Stimulated activated CD4-positive, alpha-beta T cell treated with anti-CD3 and anti-CD28 coated beads, Interleukin-2, amount 100 ng/mL, for 48 hours (primary cell): ENCODE measurements around the gene POLR2M.

Source experiments
- DNase-seq, 2 donors: peaks; one replicate each; pipeline ENCODE4 v3.0.0-alpha.2; 2020

POLR2M gene

DNA sequence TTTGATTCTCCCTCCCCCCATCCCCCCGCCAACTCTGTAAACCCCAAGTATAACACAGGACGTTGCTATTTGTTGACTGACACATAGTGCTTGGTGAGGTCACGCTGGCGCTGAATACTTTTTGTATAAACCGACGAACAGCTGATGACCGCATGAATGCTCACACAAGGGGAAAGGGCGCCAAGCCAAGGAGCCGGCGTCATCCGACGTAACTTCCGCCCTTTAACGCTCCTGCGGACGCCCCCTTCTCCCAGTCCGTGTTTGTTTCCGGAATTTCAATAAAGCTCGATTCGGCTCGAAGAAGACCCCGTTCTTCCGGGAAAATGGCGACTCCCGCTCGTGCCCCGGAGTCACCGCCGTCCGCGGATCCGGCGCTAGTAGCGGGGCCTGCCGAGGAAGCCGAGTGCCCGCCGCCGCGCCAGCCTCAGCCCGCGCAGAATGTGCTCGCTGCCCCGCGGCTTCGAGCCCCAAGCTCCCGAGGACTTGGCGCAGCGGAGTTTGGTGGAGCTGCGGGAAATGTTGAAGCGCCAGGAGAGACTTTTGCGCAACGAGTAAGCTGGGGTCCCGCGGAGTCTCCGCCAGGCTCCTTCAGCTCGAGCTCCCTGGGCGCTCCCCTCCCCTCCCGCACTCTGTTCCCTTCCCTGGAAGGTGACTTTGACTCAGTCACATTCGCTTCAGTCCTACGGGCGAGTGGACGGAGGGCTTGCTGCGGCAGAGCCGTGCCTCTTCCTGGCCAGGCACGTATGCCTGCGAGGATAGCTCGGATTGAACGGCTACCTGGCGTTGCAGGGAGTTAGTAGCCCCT is at the start of gene POLR2M:
Gene POLR2M, plus strand, starts transcription at position 310 of the 805 bp plus-strand sequence. Its CDS starts 129 bp downstream, at position 439.
- DNase-seq: peak; percentile 78 to 80

DNA sequence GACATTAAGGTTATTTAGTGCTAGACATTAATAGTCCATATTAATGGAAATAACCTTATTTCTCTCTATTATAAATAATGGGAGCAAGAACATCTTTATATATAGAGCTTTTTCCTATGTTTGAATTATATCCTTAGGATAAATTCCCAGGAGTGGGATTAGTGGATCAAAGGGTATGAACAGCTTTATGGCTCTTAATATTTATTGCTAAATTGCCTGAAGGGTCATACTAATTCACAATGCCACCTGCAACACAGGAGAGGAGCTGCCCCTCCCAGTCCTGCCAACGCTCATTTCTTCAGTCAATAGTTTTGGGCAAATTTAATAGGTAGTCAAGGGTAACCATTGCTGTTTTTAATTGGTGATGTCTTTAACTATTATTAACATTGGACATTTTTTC is 48.9 kb upstream of the POLR2M start:
- no peak for DNase-seq

DNA sequence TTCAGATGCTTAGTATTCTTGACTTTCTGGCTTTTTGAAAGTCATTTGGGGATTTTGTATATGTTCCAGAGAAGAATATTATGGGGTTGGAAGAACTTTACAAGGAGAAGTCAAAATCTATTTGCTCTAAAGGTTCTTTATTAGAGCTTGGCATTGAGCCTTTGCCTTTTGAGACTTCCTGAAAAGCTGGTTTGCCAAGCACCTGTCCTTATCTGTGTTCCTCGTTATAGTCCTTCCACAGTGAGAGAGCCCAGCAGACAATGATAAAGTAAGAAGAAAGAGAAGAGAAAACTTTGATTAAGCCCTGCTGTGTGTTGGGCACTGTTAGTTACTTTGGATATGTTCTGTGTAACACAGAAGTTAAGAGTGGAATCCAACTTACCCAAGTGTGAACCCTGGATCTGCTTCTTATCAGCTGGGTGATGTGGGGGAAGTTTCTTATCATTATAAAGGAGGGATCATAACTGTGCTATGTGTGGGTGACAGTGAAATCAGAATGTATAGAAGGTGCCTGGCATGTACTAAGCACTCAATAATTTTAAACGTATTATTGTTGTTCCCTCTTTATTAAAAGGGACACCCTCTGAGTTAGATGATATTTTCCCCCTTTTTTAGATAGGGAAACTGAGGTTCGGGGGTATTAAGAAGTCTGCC is 44.3 kb upstream of the POLR2M start:
- no peak for DNase-seq

DNA sequence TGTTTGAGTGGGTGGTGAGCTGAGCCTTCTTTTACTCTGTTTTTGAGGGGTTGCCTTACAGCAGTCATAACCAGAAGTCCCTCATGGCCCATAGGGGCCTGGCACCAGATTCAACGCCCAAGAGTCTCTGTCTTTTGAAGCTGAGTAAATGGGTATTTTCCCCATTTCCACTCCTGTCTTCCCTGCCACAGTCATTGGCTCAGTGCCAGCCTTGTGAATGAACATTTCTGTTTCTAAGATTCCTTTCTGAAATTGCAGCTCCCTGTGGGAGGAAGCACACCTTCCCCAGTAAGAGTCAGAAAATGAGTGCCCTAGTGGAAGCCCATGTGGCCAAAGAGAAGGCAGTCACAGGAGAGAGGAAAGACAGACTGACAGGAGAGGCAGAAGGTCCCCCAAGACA is 43.7 kb upstream of the POLR2M start:
- no peak for DNase-seq

DNA sequence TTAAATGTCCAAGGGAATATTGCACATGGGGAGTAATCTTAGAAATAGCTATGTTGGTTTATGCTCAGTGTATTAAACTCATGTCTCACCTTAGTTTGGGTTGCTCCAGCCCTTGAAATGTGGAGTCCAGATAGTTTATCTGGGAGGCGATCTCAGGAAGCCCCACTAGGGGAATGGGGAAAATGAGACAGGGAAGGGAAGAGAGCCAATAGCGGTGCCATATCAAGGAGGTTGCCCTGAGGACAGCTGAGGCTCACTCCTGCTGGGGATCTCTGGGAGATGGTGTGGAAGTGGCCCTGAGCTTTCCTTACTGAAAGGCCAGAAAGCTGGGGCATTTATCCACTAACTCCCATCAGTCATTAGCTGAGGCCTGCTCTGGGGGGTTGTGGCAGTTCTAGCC is 43.3 kb upstream of the POLR2M start:
- no peak for DNase-seq

DNA sequence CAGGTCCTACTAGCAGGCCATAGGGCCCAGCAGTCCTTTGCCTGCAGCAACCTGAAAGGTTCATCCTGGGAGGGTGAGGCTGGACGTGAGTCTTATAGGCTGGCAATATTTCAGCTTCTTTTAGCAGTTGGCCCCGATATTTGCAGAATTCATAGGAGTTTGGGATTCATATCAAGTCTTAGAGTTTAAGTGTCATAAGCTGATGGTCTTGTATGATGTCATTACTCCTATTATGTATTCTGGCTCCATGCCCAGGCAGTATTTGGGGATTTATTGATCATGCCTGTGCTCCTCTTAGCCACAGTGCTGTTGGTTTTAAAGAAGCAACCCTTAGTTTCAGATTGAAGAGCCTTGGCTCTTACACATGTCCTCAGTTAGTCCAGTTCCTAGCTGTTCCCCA is 41.3 kb upstream of the POLR2M start:
- no peak for DNase-seq

DNA sequence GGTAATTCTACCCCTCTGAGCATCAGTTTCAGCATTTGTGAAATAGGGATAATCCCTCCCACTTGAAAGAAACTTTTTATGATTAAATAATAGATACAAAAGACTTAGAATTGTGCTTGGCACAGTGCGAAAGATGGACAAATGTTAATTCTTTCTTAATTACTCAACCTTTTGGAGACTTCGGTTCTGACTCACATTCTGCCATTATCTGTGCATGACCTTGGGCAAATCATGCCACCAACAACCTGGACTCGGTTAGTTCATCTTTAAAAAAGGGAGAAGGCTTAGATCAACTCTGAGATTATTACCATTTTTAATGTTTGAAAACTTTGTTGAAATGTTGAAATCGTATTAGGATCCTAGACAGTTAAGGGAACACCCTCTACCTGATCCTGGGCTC is 40.6 kb upstream of the POLR2M start:
- no peak for DNase-seq

DNA sequence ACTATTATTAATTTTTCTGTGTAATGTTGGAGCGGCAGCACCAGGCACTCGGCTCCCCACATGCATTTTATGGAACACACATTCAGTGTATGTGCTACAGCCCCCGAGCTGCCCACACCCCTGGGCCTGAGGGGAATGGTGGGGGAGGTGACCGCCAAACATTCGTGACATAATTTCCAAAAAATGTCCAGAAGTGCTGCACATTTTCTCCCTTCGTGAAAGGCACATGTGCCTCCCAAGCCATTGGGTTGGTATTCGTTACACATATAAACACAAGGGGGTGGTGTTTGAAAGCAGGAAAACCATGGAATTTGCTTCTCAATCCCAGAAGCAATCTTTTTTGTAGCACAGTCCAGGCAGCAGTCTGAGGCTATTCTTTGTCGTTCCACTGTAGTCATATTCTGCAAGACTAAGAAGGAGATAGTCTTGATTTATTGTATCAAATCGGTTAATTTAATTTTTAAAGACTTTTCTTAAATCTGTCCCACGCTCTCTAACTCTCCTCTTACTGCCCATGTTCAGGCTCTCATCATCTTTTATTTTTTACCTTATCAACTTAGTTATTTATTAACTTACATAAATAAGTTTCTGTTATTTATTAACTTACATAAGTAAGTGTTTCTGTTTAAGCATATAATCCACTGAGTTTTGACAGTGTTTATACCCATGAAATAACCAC is 39.2 kb upstream of the POLR2M start:
- no peak for DNase-seq

DNA sequence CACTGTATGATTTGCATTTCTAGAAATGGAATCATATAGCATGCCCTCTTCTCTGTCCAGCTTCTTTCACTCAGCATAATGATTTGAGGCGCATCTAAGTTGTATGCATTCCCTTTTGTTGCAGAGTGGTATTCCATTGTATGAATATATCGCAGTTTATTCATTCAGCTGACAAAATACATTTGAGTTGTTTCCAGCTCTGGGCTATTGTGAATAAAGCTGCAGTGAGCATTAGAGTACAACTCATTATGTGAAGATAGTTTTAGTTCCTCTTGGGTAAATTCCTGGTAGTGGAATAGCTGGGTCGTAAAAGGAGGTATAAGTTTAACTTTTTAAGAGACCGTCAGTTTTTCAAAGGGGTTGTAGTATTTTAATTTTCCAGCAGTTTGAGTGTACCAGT is 38.5 kb upstream of the POLR2M start:
- no peak for DNase-seq

DNA sequence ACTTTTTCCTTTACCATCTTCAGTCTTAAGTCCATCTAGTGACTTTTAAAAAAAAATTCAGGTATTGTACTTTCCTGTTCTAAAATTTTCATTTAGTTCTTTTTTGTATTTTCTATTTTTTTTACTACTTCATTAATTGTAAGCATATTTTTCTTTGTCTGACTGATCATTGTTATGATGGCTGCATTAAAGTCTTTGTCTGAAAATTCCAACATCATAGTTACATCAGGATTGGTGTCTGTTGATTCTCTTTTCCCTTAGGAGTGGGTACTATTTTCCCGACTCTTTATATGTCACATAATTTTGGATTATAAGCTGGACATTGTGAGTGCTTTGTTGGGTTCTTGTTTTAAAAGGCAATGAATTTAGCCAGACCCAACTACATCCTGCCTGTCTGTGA is 34.9 kb upstream of the POLR2M start:
- no peak for DNase-seq

DNA sequence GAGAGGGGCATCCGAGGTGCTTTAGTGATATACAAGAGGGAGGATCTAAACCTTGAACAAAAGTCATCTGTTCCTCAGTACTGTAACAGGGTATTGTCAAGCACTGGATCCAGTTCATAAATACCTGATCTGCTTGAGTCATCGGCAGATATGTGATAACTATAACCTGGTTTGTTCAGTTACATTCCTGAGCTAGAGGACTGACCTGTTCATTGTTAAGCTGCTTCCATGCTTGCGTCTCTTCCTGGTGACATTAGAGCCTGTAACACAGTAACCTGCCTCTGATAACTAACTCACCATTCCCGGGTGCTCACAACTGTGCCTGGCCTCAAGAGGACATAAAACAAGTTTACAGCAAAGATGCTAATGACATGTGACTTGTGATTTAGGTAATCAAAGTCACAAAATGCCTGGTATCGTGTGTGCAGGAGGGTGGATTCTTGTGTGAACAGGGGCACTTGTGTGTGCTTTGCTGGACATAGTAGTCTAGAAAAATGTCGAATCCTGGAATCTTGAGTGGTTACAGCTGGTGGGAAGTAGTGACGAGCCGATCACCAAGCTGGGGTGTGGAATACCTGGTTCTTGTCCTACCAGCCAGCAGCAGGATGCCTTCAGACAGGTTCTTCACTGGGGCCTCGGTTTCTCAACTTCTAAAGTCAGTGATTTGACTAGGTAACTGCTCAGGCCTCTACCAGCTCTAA is 30.9 kb upstream of the POLR2M start:
- DNase-seq: no peak

DNA sequence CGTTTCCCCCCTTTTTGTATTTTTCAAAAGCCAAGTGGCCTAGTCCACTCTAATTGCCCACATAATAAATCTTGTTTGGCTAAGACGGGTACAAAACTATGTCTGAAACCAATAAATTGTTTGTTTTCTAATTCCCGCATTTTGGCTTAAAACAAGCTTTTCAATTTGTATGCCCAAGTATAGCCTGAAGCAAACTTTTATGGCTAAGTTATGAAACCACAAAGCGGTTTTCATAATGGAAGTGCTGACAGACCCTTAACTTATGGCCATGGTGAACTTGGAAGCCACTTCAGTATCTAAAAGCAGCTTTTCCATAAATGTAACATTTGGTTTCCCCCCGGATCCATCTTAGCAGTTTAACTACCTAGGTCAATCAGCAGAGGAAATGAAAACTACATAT is 29.9 kb upstream of the POLR2M start:
- no peak for DNase-seq

DNA sequence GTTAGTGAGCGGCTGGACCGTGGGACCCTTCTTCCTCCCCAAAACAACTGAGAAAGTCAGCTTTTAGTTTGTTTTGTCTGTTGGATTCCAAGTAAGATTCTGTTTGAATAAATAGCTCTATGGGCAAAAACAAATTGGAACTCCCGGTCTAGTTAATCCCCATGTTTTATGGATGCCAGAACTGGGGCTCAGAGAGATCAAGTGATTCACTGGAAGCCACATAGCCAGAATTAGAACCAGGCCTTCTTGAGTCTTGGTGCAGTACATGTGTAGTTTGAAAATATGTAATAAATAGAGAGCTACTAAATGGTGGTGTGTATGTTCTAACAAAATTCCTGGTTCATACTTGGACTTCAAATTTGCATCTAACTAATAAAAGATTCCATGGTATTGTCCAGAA is 29.3 kb upstream of the POLR2M start:
- DNase-seq: no peak

DNA sequence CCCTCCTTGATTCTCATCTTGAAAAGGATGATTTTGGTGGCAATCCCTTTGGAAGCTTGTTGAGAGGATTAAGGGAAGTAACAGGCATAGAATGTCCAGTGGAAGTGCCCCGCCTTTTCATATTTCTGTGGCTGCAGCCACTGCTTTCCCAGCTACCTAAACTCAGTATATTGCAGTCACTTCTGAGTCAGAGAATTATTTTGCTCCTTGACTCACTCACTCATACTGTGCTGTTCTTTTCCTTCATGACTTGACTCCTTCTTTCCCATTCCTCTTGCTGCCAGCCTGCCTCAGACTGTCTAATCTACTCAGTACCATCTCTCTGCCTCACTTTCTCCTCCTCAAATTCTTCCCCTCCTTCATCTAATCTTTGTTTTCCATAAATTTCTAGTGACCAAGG is 26.5 kb upstream of the POLR2M start:
- no peak for DNase-seq

DNA sequence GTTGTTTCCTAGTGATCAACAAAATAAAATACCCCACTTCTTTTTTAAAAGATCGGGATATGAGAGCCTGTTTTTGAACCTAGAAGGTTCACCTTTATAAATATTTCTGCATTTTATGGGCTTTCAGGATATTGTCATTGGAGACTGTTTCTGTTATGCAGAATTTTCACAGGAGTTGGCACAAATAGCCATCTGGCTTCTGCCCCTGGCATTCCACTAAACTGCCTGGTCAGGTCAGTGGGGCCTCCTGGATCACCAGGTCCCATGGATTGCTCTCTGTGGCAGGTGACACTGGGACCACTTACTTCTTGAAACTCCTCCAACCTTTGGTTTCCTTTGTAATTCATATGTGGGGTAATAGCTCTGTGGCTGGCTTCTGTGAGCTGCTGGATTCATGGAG is 25.5 kb upstream of the POLR2M start:
- no peak for DNase-seq

DNA sequence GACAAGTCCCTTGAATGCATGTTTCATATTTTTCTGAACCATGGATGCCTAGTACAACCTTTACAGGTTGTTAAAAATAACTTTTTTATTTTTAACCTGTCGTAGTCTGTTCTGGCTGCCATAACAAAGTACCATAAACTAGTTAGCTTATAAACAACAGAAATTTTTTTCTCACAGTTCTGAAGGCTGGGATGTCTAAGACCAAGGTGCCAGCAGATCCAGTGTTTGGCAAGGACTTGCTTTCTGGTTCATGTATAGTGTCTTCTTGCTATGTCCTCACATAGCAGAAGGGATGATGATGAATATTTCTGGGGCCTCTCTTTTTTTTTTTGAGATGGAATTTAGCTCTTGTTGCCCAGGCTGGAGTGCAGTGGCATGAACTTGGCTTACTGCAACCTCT is 23.0 kb upstream of the POLR2M start:
- no peak for DNase-seq

DNA sequence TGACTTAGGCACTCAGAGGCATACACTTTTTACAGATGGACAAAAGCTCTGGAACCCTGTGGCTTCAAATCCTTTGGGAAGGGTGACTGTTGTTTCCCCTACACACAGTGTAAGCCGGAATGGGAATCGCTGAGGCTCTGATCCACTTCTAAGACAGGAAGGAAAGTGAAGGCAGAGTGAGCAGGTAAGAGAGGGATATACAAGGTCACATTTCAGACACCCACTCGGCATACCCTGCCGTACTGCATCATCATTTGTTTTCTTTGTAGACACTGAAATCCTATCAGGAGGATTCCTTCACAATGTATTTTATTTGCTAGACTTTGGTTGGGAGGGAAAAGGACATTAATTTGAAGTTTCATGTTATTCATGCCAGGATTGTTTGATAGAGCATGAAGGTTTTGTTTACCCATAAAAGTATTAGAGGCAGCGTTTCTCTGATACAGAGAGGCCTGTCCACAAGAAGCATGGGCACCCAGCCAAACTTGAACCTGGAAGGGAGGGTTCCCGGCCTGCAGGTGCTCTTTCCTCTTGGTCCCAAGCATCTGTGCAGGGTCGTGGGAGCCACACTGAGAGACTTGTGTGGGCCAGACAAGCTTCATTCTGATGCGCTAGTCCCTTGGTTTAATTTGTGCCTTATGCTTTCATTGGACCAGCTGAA is 21.9 kb upstream of the POLR2M start:
- no peak for DNase-seq

DNA sequence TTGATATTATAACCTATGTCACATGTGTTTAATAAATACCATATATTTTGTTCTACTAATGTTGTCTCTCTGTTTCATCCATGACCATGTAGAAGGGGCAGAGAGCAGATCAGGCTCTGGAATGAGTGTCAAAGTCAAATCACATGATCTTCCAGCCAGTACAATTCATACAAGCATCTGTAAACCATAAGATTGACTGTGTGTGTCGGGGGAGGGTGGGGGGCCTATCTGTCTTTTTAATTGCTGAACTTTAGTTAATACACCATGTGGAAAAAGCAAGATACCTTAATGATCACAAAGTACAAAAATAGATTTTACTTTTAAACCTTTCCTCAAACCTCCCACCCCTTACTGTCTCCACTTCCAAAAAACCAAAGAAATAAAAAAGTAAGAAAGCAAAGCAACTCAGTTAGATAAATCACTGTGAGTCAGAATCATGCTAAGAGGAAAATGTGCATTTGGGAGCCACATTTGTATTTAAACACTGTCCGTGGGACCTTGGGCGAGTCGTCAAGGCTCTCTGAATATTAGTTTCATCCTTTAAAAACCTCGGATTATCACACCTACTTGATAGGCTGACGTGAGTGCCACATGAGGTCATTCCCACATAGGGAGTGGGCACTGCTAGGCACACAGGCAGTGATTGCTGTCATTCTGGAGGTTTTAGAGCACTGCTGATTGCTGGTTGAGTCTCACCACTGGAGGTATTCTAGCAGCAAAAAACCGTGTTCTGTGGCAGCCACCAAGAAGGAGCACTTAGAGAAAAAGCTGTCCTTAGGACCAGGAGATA is 21.0 kb upstream of the POLR2M start:
- DNase-seq: no peak

DNA sequence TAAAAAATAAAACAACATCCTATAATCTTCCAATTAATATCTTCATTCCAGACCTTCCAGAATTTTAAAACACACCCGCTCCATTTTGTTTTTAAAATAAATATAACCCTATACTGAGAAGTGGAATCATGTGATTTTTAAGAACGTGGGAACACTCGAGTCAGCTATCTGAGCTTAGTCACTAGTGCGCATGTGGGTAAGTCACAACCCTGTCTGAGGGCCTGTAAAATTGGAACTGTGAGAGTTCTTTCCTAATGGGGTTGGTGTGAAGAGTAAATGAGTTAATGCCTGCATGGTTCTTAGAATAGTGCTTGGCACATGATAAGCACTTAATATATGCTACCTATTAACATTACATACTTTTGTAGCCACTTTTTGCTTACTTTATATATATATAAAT is 19.9 kb upstream of the POLR2M start:
- DNase-seq: no peak

DNA sequence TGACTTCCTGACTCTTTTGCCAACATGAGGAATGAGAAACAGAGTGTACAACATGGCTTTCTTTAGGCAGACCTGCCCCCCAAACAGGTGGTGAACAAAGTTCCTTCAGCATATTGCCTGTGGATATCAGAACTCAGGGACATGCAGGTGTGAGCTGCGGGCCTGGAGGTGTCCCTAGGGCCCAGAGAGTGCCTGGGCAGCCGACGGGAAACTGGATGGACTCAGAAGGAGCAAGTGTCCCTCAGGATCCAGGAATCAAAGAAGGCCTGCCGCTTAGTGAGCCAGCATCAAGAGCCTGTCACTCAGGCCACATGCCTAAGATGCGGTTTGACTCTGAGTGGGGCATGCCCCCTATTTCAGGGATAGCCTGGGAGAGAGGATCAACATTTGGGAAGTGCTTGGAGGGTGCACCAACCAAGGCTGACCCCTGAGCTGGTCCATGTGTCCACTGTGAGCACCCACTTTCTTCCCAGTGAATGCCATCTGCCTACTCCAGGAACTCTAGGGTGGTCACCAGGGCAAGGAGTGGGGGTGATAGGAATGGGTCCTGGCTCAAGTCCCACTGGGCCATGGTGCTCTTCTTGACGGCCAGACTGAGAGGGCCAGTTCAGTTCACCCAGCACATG is 16.1 kb upstream of the POLR2M start:
- DNase-seq: no peak

DNA sequence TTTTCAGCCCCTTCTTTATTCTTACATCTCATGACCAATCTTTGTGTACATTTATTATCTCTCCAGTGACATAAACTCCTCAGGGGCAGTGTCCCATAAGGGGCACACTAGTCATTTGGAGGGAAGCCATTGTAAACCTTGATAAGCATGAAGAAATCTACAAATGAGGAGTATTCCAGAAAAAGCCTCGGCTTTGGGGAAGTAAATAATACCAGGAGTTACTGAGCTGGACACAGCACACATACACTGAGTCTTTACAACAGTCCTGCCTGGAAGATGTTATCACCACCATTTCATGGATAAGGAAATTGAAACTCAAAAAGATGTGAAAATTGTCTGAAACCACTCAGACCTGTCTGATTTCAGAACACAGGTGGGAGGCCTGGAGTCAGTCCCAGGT is 15.4 kb upstream of the POLR2M start:
- no peak for DNase-seq

DNA sequence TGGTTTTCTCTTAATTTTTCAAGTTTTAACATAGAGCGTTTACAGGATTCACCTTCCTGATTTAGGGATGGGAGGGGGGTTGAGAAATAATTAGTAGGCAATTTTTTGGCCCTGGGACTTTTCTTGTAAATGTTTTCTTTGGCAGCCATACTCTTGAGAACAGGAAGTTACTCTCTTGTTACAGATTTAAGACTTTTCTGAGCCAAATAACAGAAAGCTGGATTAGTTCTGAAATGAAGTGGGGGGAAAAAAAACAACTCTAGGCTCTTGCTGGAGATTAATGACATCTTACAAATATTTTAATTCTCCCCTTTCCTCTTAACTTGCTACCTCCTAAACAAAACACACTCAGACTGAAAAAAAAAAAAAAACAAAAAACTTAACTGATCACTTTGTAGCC is 13.8 kb upstream of the POLR2M start:
- no peak for DNase-seq
